Neural progenitor cell (in vitro differentiated cells): ENCODE data around the gene DHRS12. TPM values are rescaled to one million over a fixed set of nuclear protein-coding genes. Genes with fewer than 3 reads are reported as not detected.
A peak's percentile ranks its signal among the peaks of the same experiment; 100 is the strongest.

Source experiments
- DNase-seq: peaks from one replicate; pipeline ENCODE4 v3.0.0-alpha.2; 2016; ENCODE audit warnings: low spot score
- H2AFZ ChIP-seq: fragments of 200-600 bp; sonication (generic); replicated peaks from 2 replicates; pipeline ENCODE4 v1.6.1; 2016; ENCODE audit warnings: antibody characterized with exemption
- H3F3A ChIP-seq: fragments of 200-600 bp; sonication (generic); 2 replicates; pipeline ENCODE4 v1.6.1; 2016; ENCODE audit warnings: antibody characterized with exemption, low read depth
- H3K27ac ChIP-seq: fragments of 200-600 bp; sonication (generic); 2 replicates; pipeline ENCODE4 v1.5.1; 2016; ENCODE audit warnings: mild to moderate bottlenecking
- H3K27me3 ChIP-seq: fragments of 200-600 bp; sonication (generic); 2 replicates; pipeline ENCODE4 v1.6.1; 2016; ENCODE audit warnings: mild to moderate bottlenecking, moderate library complexity
- H3K36me3 ChIP-seq: fragments of 200-600 bp; sonication (generic); 2 replicates; pipeline ENCODE4 v1.5.1; 2016
- H3K4me1 ChIP-seq: fragments of 200-600 bp; sonication (generic); 2 replicates; pipeline ENCODE4 v1.6.1; 2016; ENCODE audit warnings: mixed run types
- H3K4me2 ChIP-seq: fragments of 200-600 bp; sonication (generic); 2 replicates; pipeline ENCODE4 v1.6.1; 2016
- H3K4me3 ChIP-seq: fragments of 200-600 bp; sonication (generic); 2 replicates; pipeline ENCODE4 v1.5.1; 2016
- H3K79me2 ChIP-seq: fragments of 200-600 bp; sonication (generic); 2 replicates; pipeline ENCODE4 v1.6.1; 2016; ENCODE audit warnings: low read depth
- H3K9ac ChIP-seq: fragments of 200-600 bp; sonication (generic); 2 replicates; pipeline ENCODE4 v1.6.1; 2016
- H3K9me3 ChIP-seq: fragments of 200-600 bp; sonication (generic); 2 replicates; pipeline ENCODE4 v1.5.1; 2016; ENCODE audit warnings: low read depth
- H4K20me1 ChIP-seq: fragments of 200-600 bp; sonication (generic); 2 replicates; pipeline ENCODE4 v1.6.1; 2016; ENCODE audit warnings: low read depth
- H3K27ac Mint-ChIP-seq: 3 replicates; pipeline ENCODE4 v1.8.0; 2021; ENCODE audit warnings: mixed read lengths
- H3K27me3 Mint-ChIP-seq: 2 replicates; pipeline ENCODE4 v1.8.0; 2022; ENCODE audit warnings: low read depth, mild to moderate bottlenecking, inconsistent platforms, moderate library complexity, mixed read lengths; ENCODE audit not compliant: insufficient read depth
- H3K36me3 Mint-ChIP-seq: 3 replicates; pipeline ENCODE4 v1.8.0; 2021; ENCODE audit warnings: mixed read lengths
- H3K4me1 Mint-ChIP-seq: 3 replicates; pipeline ENCODE4 v1.8.0; 2021; ENCODE audit warnings: mixed read lengths
- H3K4me3 Mint-ChIP-seq: 3 replicates; pipeline ENCODE4 v1.8.0; 2021; ENCODE audit warnings: mild to moderate bottlenecking, moderate library complexity, mixed read lengths
- H3K9me3 Mint-ChIP-seq: 3 replicates; pipeline ENCODE4 v1.8.0; 2020; ENCODE audit warnings: mixed read lengths
- EZH2 ChIP-seq: fragments of 200-600 bp; sonication (generic); IDR thresholded peaks from 2 replicates; pipeline ENCODE4 v1.6.1; 2017; ENCODE audit warnings: antibody characterized with exemption, mild to moderate bottlenecking, moderate library complexity
- EZH2phosphoT487 ChIP-seq: fragments of 200-600 bp; sonication (generic); IDR thresholded peaks from 2 replicates; pipeline ENCODE4 v1.6.1; 2017; ENCODE audit warnings: antibody characterized with exemption
- total RNA-seq: library from RNA; depleted of rRNA; stranded (reverse); fragments of >200 nt; gene quantifications from 2 replicates; pipeline ENCODE4 v1.2.3, GENCODE V29; 2015; ENCODE audit warnings: low replicate concordance
- TF ChIP-seq, protein P1 (sequence below): fragments of 200-600 bp; sonication (generic); IDR thresholded peaks from 2 replicates; pipeline ENCODE4 v1.5.1; 2017; ENCODE audit warnings: antibody characterized with exemption, mild to moderate bottlenecking

The DHRS12 gene
- total RNA-seq, 1 donor from 2014 or later: 5.2 TPM

DNA sequence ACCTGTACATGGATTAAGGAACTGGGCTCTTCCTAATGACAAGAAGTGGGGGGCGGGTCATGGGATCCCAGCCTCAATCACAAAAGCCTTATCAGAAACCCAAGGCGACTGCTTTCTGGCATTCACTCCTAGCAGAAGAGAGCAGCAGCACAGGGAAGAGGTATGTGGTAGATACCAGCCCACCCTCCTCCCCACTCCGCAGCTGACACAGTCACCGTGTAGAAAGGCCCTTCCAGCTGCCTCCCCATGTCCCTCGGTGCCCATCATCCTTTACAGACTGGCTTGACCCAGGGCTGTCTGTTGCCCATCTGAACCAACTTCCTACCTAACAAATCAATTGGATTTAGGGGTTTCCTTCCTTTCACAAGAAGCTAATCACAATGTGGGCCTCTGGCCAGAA lies 3.1 kb upstream of the DHRS12 start:
- H3K36me3 Mint-ChIP-seq: no peaks in the 10 kb centered on the region
- Histone ChIP-seq H3F3A (peaks cover 12% of the 10 kb centered on the region), H3K27ac (no peak overlapping the region), H3K4me1 (peaks cover 20% of the 10 kb centered on the region), H2AFZ (no peak overlapping the region), H3K9ac (no peak overlapping the region), H3K4me3 (no peak overlapping the region), H3K36me3 (no peaks in the 10 kb centered on the region), H3K79me2 (no peaks in the 10 kb centered on the region), H3K27me3 (no peaks in the 10 kb centered on the region), H3K4me2 (no peak overlapping the region), H3K9me3 (no peaks in the 10 kb centered on the region), H4K20me1 (no peaks in the 10 kb centered on the region)
- no peak for DNase-seq
- peaks cover 54% of the 10 kb centered on the region for H3K4me1 Mint-ChIP-seq
- peaks cover 12% of the 10 kb centered on the region for H3K27me3 Mint-ChIP-seq
- peak overlapping the region; percentile 87 for H3K27ac Mint-ChIP-seq
- no peak overlapping the region for H3K4me3 Mint-ChIP-seq
- no peaks in the 10 kb centered on the region for H3K9me3 Mint-ChIP-seq
- no peak for TF ChIP-seq EZH2
- TF ChIP-seq, protein P1, sequence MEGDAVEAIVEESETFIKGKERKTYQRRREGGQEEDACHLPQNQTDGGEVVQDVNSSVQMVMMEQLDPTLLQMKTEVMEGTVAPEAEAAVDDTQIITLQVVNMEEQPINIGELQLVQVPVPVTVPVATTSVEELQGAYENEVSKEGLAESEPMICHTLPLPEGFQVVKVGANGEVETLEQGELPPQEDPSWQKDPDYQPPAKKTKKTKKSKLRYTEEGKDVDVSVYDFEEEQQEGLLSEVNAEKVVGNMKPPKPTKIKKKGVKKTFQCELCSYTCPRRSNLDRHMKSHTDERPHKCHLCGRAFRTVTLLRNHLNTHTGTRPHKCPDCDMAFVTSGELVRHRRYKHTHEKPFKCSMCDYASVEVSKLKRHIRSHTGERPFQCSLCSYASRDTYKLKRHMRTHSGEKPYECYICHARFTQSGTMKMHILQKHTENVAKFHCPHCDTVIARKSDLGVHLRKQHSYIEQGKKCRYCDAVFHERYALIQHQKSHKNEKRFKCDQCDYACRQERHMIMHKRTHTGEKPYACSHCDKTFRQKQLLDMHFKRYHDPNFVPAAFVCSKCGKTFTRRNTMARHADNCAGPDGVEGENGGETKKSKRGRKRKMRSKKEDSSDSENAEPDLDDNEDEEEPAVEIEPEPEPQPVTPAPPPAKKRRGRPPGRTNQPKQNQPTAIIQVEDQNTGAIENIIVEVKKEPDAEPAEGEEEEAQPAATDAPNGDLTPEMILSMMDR: no peak
- no peak for TF ChIP-seq EZH2phosphoT487

DNA sequence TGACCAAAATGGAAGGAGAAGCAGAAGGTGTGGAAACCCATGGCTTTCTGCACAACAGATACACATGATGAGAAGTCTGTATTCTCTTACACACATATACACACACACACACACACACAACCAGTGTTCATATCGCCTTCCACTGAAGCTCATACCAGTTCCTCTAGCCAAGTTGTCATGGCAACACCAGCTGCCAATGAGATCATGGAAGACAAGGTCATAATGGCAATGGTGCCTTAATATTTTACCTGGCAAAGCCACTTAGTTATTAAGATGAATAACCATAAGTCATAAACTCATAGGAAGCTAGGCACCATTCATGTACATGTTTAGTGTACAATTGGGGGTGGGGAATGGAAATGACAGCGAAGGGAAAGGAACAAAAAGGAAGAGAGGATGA lies 2.6 kb upstream of the DHRS12 start:
- Histone ChIP-seq H3K4me2 (no peak overlapping the region), H3K79me2 (no peaks in the 10 kb centered on the region), H4K20me1 (no peaks in the 10 kb centered on the region), H3K4me1 (peaks cover 25% of the 10 kb centered on the region), H3K36me3 (no peaks in the 10 kb centered on the region), H3K9me3 (no peaks in the 10 kb centered on the region), H3K27me3 (no peaks in the 10 kb centered on the region), H3F3A (peaks cover 16% of the 10 kb centered on the region), H2AFZ (no peak overlapping the region), H3K27ac (no peak overlapping the region), H3K4me3 (no peak overlapping the region), H3K9ac (no peak overlapping the region)
- no peak for DNase-seq
- no peaks in the 10 kb centered on the region for H3K9me3 Mint-ChIP-seq
- peaks cover 54% of the 10 kb centered on the region for H3K4me1 Mint-ChIP-seq
- no peaks in the 10 kb centered on the region for H3K36me3 Mint-ChIP-seq
- TF ChIP-seq EZH2 (no peak), EZH2phosphoT487 (no peak)
- TF ChIP-seq, protein P1: no peak
- H3K27ac Mint-ChIP-seq: peak overlapping the region; percentile 26
- H3K27me3 Mint-ChIP-seq: peaks cover 12% of the 10 kb centered on the region
- no peak overlapping the region for H3K4me3 Mint-ChIP-seq

DNA sequence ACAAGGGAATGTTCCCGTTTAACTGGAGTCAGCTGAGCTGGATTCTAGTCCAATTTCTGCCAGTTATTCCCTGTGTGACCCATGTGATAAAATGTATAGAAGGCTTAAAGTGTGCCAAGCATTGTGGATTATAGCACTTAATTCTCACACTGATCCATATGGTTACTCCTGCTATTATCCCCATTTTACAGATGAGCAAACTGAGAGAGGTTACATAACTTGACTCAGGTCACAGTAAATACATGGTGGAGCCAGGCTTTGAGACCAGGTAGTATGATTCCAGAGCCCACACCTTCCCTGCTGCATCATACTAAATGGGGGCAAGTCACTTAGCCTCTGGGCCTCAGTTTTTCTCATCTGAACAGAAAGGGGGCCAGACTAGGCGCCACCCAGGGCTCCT lies 2.0 kb upstream of the DHRS12 start:
- no peaks in the 10 kb centered on the region for H3K9me3 Mint-ChIP-seq
- H3K4me1 Mint-ChIP-seq: peaks cover 59% of the 10 kb centered on the region
- Histone ChIP-seq H3K9ac (no peak overlapping the region), H3K27ac (no peak overlapping the region), H3F3A (peaks cover 23% of the 10 kb centered on the region), H3K27me3 (no peaks in the 10 kb centered on the region), H4K20me1 (peaks cover 5% of the 10 kb centered on the region), H3K4me3 (no peak overlapping the region), H3K79me2 (no peaks in the 10 kb centered on the region), H3K36me3 (no peaks in the 10 kb centered on the region), H2AFZ (no peak overlapping the region), H3K4me2 (no peak overlapping the region), H3K4me1 (peaks cover 30% of the 10 kb centered on the region), H3K9me3 (no peaks in the 10 kb centered on the region)
- H3K27ac Mint-ChIP-seq: no peak overlapping the region
- H3K4me3 Mint-ChIP-seq: no peak overlapping the region
- TF ChIP-seq EZH2: no peak
- TF ChIP-seq, protein P1: no peak
- TF ChIP-seq EZH2phosphoT487: no peak
- H3K36me3 Mint-ChIP-seq: no peaks in the 10 kb centered on the region
- H3K27me3 Mint-ChIP-seq: peaks cover 12% of the 10 kb centered on the region
- no peak for DNase-seq
